ENCODE results near the gene MYL5. TPM values are rescaled to one million over a fixed set of nuclear protein-coding genes. Genes with fewer than 3 reads are reported as not detected.
"Not testable (repeated sequence)": the region's sequence is repeated elsewhere in the genome, so short reads cannot be mapped to it uniquely, and the experiment has no call there.

Gene MYL5
- total RNA-seq, 1 experiment from 2014 or later, result 8.5 TPM

DNA sequence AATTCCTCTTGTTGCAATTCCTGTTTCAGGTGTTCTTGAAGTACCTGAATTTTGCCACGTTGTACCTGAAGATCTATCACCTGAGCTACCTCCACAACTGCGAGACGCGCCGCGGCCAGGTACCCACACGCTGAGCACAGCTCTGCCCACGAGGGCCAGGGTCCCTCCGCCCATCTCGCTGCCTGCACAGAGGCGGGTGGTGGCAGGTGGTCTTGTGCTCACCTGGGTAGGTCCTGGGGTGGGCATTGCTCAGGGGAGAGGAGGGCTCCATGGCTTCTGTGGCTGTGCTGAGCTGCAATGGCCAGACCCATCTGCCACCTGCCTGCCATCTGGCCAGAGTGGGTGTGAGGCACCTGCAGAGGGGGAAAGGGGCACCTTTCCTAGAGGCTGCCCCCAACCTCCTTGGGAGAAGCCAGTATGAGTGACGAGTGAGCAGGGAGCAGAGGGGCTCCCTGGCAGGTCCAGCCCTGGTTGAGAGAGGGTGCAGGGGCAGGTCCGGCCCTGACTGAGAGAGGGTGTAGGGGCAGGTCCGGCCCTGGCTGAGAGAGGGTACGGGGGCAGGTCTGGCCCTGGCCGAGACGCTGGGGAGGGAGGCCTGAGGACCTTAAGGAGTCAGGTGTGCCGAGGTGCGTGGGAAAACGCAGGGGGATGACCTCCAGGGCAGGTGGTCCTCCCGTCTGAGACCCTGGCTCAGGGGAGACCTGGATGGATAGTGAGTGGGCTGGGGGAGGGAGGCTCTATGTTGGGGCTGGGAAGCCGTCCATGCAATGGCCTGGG lies 38.3 kb upstream of the MYL5 start:
- Mint-ChIP-seq H3K27me3 (ENCODE audit: unreplicated experiment) (no peaks in the 10 kb centered on the region), H3K9me3 (ENCODE audit: low read depth, unreplicated experiment) (peaks cover 13% of the 10 kb centered on the region), H3K4me3 (ENCODE audit: low read depth, unreplicated experiment) (no peak overlapping the region), H3K36me3 (ENCODE audit: insufficient read depth, unreplicated experiment) (no peaks in the 10 kb centered on the region), H3K4me1 (ENCODE audit: low read depth, unreplicated experiment) (no peaks in the 10 kb centered on the region), H3K27ac (ENCODE audit: unreplicated experiment) (no peak overlapping the region)
- intact Hi-C loops (cut with micrococcal nuclease; ENCODE audit: unreplicated experiment), result no loop called here
- no TSS peak for BruUV-seq (replicated peaks)
- CTCF ChIA-PET, result no interaction called here
- TF ChIP-seq CTCF (IDR thresholded peaks at IDR 0.05; ENCODE audit: unreplicated experiment), result no peak
- no peak for DNase-seq

GRCh38 chr4:636628-637159 lies 37.6 kb upstream of the MYL5 start:
- TF ChIP-seq CTCF (IDR thresholded peaks at IDR 0.05; ENCODE audit: unreplicated experiment), result no peak

GRCh38 chr4:637536-638280 lies 36.6 kb upstream of the MYL5 start:
- peaks cover 6% of the 10 kb centered on the region for H3K9me3 Mint-ChIP-seq (ENCODE audit: low read depth, unreplicated experiment)

More at GRCh38 chr4:636628-637159, 37.6 kb upstream of the MYL5 start:
- no peaks in the 10 kb centered on the region for H3K4me1 Mint-ChIP-seq (ENCODE audit: low read depth, unreplicated experiment)
- peaks cover 10% of the 10 kb centered on the region for H3K9me3 Mint-ChIP-seq (ENCODE audit: low read depth, unreplicated experiment)
- H3K27me3 Mint-ChIP-seq (ENCODE audit: unreplicated experiment), result no peaks in the 10 kb centered on the region
- H3K36me3 Mint-ChIP-seq (ENCODE audit: insufficient read depth, unreplicated experiment), result no peaks in the 10 kb centered on the region
- no peak for DNase-seq
- CTCF ChIA-PET, result no interaction called here
- intact Hi-C loops (cut with micrococcal nuclease; ENCODE audit: unreplicated experiment), result no loop called here
- no TSS peak for BruUV-seq (replicated peaks)
- no peak overlapping the region for H3K27ac Mint-ChIP-seq (ENCODE audit: unreplicated experiment)
- H3K4me3 Mint-ChIP-seq (ENCODE audit: low read depth, unreplicated experiment), result no peak overlapping the region

GRCh38 chr4:642366-642765 lies 32.0 kb upstream of the MYL5 start:
- intact Hi-C loops (cut with micrococcal nuclease; ENCODE audit: unreplicated experiment); H3K27ac Mint-ChIP-seq (ENCODE audit: unreplicated experiment); BruUV-seq (replicated peaks); H3K27me3 Mint-ChIP-seq (ENCODE audit: unreplicated experiment); H3K4me3 Mint-ChIP-seq (ENCODE audit: low read depth, unreplicated experiment); H3K36me3 Mint-ChIP-seq (ENCODE audit: insufficient read depth, unreplicated experiment); DNase-seq; CTCF ChIA-PET; H3K9me3 Mint-ChIP-seq (ENCODE audit: low read depth, unreplicated experiment); H3K4me1 Mint-ChIP-seq (ENCODE audit: low read depth, unreplicated experiment): not testable (repeated sequence)

More at GRCh38 chr4:637536-638280, 36.6 kb upstream of the MYL5 start:
- Mint-ChIP-seq H3K27ac (ENCODE audit: unreplicated experiment) (no peak overlapping the region), H3K4me3 (ENCODE audit: low read depth, unreplicated experiment) (no peak overlapping the region), H3K4me1 (ENCODE audit: low read depth, unreplicated experiment) (no peaks in the 10 kb centered on the region), H3K27me3 (ENCODE audit: unreplicated experiment) (no peaks in the 10 kb centered on the region), H3K36me3 (ENCODE audit: insufficient read depth, unreplicated experiment) (no peaks in the 10 kb centered on the region)
- DNase-seq, result no peak
- intact Hi-C loops (cut with micrococcal nuclease; ENCODE audit: unreplicated experiment), result no loop called here
- BruUV-seq (replicated peaks), result no TSS peak
- no peak for TF ChIP-seq CTCF (IDR thresholded peaks at IDR 0.05; ENCODE audit: unreplicated experiment)
- CTCF ChIA-PET, result no interaction called here

Data from Calu3 (cell line).